Lung (tissue), 12 donors: Measurements from ENCODE around the gene SYDE1. TPM values are rescaled to one million over a fixed set of nuclear protein-coding genes. Genes with fewer than 3 reads are reported as not detected.

Experiments
- ATAC-seq: fragments of 200-7000 bp; cut with Tn5 transposase; one replicate; pipeline ENCODE4 v1.9.1; 2020; ENCODE audit warnings: moderate number of reproducible peaks; ENCODE audit not compliant: insufficient read depth, low FRiP score
- DNase-seq, 3 donors: peaks; one replicate each; pipeline ENCODE4 v3.0.0-alpha.2; 2013 to 2017
- H3K27ac ChIP-seq, 2 donors: one replicate each; pipeline ENCODE4 v1.5.1; 2013; ENCODE audit warnings: mild to moderate bottlenecking in 2 of 2, moderate library complexity in 2 of 2, control low read depth in 1 of 2, inconsistent platforms in 1 of 2, low read depth in 1 of 2, low read length in 1 of 2
- H3K27me3 ChIP-seq, 3 donors: one replicate each; pipeline ENCODE4 v1.5.1; 2013; ENCODE audit warnings: low read length in 2 of 3; ENCODE audit not compliant: control insufficient read depth in 3 of 3, insufficient read depth in 3 of 3
- H3K36me3 ChIP-seq, 4 donors: one replicate each; pipeline ENCODE4 v1.5.1; 2013; ENCODE audit warnings: low read length in 4 of 4, mild to moderate bottlenecking in 1 of 4, moderate library complexity in 1 of 4; ENCODE audit not compliant: control insufficient read depth in 4 of 4, insufficient read depth in 4 of 4
- H3K4me1 ChIP-seq, 5 donors: one replicate each; pipeline ENCODE4 v1.5.1; 2013; ENCODE audit warnings: low read length in 5 of 5, mild to moderate bottlenecking in 2 of 5, moderate library complexity in 1 of 5; ENCODE audit not compliant: control insufficient read depth in 5 of 5, insufficient read depth in 5 of 5
- H3K4me3 ChIP-seq: one replicate; pipeline ENCODE4 v1.5.1; 2013; ENCODE audit warnings: mild to moderate bottlenecking, control low read depth, moderate library complexity
- H3K9ac ChIP-seq, 2 donors: one replicate each; pipeline ENCODE4 v1.5.1; 2013; ENCODE audit warnings: low read length in 2 of 2, control low read depth in 1 of 2; ENCODE audit not compliant: insufficient read depth in 1 of 2
- H3K9me3 ChIP-seq, 4 donors: one replicate each; pipeline ENCODE4 v1.5.1; 2013; ENCODE audit warnings: low read length in 3 of 4, mild to moderate bottlenecking in 1 of 4, moderate library complexity in 1 of 4; ENCODE audit not compliant: control insufficient read depth in 4 of 4, insufficient read depth in 3 of 4
- WGBS, 2 donors: extraction: QIAGEN DNeasy Blood & Tissue Kit; methylation state at CpG; one replicate each; pipeline ENCODE4 v1.1.7; 2013; 5-methylcytosine and 5-hydroxymethylcytosine counted together
- polyA plus RNA-seq, 2 donors: library from polyadenylated mRNA; stranded (reverse); fragments of 200-250 nt; gene quantifications; one replicate each; pipeline ENCODE4 v1.2.1, GENCODE V29; 2013
- total RNA-seq, 2 donors: library from RNA; depleted of rRNA in 1 of 2; stranded (reverse); fragments of >200 nt in 1 of 2; gene quantifications; one replicate each; pipeline ENCODE4 v1.2.1, GENCODE V29; 2014 to 2021
- TF ChIP-seq, protein P1 (sequence below): IDR thresholded peaks from 2 replicates; pipeline ENCODE4 v1.5.1; 2012; ENCODE audit warnings: mild to moderate bottlenecking; ENCODE audit errors: control extremely low read depth, extremely low read depth
- donor health status: control.
- donor health status: control.
- donor health status: Bipolar disorder and iron deficiency.
- donor health status: healthy.
- donor health status: DM: yes; HTN: yes; CAD: no.

SYDE1 gene
- total and polyA plus RNA-seq, 4 donors, result 5.5 to 26.9 (median 16.8) TPM

DNA sequence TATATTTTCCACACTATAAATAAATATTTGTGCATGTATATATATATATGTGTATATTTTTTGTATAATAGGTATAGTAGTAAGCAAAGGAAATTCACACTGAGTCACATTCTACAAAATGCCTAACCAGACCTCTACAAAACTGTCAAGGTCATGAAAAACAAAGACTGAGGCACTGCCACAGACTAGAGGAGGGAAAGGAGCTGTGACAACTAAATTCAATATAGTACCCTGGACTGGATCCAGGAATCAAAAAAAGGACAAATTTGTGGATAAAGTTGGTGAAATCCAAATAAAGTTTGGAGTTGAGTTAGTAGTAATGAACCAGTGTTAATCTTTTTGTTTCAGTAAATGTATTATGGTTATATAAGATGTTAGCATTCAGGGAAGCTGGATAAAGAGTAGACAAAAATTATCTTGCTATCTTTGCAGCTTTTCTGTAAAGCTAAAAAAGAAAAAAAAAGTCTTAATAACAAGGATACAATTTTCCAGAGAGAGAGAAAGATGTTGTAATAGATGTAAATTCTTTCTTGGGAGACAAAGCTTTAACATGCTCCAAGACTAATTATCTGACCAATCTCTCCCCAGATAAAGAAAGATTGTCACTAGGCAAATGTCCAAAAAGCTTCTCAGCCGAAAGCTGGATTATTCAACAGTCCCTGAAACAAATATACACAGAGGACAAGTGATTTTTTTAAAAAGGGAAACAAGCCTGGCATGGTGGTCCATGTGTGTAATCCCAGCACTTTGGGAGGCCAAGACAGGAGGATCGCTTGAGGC, 19.1 kb downstream of the SYDE1 start:
- Histone ChIP-seq H3K36me3 (peaks cover 0 to 8% (median 7%) of the 10 kb centered on the region in 4 donors), H3K4me3 (no peak overlapping the region), H3K9ac (peak overlapping the region in 1 of 2 donors; percentile 35), H3K27me3 (no peaks in the 10 kb centered on the region), H3K9me3 (peaks cover 0 to 2% (median 0%) of the 10 kb centered on the region in 4 donors), H3K4me1 (peaks cover 0 to 25% (median 0%) of the 10 kb centered on the region in 5 donors), H3K27ac (peak overlapping the region in 1 of 2 donors; percentile 29)
- no peak for ATAC-seq
- TF ChIP-seq, protein P1, sequence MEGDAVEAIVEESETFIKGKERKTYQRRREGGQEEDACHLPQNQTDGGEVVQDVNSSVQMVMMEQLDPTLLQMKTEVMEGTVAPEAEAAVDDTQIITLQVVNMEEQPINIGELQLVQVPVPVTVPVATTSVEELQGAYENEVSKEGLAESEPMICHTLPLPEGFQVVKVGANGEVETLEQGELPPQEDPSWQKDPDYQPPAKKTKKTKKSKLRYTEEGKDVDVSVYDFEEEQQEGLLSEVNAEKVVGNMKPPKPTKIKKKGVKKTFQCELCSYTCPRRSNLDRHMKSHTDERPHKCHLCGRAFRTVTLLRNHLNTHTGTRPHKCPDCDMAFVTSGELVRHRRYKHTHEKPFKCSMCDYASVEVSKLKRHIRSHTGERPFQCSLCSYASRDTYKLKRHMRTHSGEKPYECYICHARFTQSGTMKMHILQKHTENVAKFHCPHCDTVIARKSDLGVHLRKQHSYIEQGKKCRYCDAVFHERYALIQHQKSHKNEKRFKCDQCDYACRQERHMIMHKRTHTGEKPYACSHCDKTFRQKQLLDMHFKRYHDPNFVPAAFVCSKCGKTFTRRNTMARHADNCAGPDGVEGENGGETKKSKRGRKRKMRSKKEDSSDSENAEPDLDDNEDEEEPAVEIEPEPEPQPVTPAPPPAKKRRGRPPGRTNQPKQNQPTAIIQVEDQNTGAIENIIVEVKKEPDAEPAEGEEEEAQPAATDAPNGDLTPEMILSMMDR, result no peak
- 65 to 66% methylated on average over 2 of the region's 2 CpGs for WGBS, 2 donors
- peak in 2 of 3 donors; percentile 83 to 89 for DNase-seq

DNA sequence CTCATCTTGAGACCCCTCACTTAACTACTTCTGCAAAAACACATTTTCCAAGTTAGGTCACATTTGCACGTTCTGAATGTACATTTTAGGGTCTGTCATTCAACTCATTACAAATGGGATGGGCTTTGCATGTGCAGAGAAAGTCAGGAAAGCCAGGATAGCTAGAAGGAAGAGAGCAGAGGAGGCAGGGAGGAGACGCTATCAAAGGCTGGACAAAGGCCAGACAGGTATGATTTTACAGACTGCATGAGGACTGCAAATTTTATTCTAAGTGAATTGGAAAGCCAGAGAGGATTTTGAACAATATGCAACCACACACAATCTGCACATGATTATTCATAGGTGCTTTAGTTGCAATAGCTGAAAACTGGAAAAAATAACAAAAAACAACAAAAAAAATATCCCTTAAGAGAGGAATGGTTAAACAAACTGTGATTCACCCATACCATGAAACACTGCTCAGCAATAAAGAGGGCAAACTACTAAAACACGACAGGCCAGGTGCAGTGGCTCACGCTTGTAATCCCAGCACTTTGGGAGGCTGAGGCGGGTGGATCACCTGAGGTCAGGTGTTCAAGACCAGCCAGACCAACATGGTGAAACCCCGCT, 21.1 kb downstream of the SYDE1 start:
- no peak overlapping the region for H3K4me3 ChIP-seq
- H3K9ac ChIP-seq, result no peak overlapping the region
- peaks cover 0 to 2% (median 0%) of the 10 kb centered on the region in 4 donors for H3K9me3 ChIP-seq
- no peak overlapping the region for H3K27ac ChIP-seq
- TF ChIP-seq, protein P1, result no peak
- no peaks in the 10 kb centered on the region for H3K36me3 ChIP-seq
- DNase-seq, result no peak
- ATAC-seq, result no peak
- 84 to 89% methylated on average over 6 of the region's 6 CpGs for WGBS, 2 donors
- H3K4me1 ChIP-seq, result peaks cover 0 to 25% (median 0%) of the 10 kb centered on the region in 5 donors
- H3K27me3 ChIP-seq, result no peaks in the 10 kb centered on the region

DNA sequence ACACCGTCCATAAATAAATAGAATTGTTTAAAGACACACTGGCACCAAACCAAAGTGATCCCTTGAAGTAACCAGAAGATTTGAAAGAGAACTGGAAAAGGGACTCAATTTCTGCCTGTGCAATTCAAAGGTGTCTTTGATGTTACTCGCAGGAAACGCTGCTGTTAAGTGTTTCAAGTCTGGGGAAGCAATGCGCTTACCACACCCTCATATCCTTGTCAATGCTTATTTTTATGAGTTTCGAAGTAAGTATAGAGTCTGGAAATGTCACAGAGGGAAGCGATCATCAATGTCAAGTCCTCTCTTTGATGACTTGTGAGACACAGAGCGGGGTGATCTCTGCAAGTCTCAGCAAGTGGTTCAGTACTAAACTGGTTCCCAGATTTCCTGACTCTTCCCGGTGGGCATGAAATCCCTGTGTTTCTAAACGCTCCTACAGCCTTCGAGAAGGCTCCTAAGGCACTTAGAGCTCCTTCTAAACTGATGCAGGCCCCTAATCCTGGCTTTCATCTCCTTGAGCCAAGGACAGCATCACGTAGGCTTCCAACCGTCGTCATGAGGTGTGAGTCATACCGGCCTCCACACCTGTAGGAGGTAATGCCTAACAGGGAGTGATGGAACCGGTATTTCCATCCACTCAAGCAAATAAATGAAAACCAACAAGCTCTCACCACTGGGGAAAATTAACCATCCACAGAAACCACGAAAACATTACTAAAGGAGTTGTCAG, 22.8 kb downstream of the SYDE1 start:
- ATAC-seq (no peak), DNase-seq (peak; percentile 48 to 71 (median 53))
- H3K4me3 ChIP-seq, result no peak overlapping the region
- H3K27me3 ChIP-seq, result no peaks in the 10 kb centered on the region
- no peak overlapping the region for H3K9ac ChIP-seq
- no peak overlapping the region for H3K27ac ChIP-seq
- no peaks in the 10 kb centered on the region for H3K36me3 ChIP-seq
- TF ChIP-seq, protein P1, result no peak
- 58 to 65% methylated on average over 16 of the region's 16 CpGs for WGBS, 2 donors
- peaks cover 0 to 2% (median 0%) of the 10 kb centered on the region in 4 donors for H3K9me3 ChIP-seq
- H3K4me1 ChIP-seq, result peaks cover 0 to 11% (median 0%) of the 10 kb centered on the region in 5 donors
